Stimulated activated CD4-positive, alpha-beta T cell treated with anti-CD3 and anti-CD28 coated beads, Interleukin-1b, Interleukin-23, amount 100 ng/mL, for 1 hour (primary cell): ENCODE measurements around the gene SAP30L.

Experiments
- DNase-seq, 2 donors: peaks; one replicate each; pipeline ENCODE4 v3.0.0-alpha.2; 2020; ENCODE audit warnings: low read depth in 2 of 2

Gene SAP30L

DNA sequence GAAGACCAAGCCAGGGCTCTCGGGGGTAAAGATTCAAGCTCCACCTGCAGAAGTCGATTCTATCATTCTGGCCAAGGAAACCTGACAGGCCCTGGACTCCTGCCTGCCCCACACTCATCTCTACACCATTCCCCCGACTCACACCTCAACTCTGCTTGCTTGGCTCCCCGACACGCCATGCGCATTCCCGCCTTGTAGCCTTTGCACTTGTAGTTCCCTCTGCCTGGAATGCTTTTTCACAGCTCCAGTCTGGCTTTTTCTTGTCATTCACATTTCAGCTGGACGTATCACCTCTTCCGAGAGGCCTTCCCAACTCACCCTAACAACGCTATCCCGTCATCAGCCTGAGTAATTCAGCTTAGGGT, 60.9 kb downstream of the SAP30L start:
- no peak for DNase-seq

DNA sequence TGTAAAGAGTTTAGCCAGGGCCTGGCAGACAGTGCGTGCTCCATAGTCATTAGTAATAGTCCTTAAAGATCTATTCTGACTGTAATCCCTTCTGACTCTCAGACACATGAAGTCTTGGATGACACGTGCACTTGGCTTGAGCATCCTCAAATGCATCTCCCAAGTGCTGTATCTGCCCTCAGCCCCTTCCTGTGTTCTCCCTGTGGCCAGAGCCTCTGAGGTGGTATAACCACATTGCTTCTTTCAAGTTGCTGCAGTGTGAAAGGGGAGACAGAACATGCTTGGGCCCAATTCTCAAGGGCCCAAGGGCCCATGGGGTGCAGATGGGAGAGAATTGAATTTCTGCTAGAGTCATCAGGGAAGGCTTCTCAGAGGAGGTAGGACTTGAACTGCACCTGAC, 62.3 kb downstream of the SAP30L start:
- no peak for DNase-seq

DNA sequence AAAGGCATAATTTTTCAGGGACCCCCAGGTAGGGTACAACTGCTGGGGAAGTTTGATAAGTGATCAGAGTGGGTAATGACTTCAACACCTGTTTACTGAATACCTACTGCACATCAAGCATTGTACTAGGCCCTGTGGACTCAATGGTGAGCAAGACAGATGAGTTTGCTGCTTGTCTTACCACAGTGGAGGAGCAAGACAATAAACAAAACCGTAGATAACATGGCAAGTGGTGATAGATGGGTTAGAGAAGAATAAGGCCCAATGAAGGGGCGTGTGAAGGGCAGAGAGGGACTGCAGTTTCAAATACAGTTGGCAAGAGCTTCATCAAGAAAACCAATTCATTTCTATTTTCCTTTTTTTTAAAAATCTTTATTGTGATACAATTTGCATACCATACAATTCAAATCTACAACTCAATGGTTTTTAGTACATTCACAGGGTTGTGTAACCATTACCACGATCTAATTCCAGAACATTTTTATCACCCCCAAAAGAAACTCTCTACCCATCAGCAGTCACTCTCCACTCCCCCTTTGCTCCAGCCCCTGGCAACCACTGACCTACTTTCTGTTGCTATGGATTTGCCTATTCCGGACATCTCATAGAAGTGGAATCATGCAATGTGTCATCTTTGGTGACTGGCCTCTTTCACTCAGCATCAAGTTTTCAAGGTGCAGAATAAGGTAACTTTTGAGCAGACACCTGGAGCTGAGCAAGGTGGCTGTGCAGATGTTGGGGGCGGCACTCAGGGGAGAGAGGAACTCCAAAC, 64.2 kb downstream of the SAP30L start:
- no peak for DNase-seq
